Measurements from ENCODE around the gene PNPLA7.

The PNPLA7 gene

DNA sequence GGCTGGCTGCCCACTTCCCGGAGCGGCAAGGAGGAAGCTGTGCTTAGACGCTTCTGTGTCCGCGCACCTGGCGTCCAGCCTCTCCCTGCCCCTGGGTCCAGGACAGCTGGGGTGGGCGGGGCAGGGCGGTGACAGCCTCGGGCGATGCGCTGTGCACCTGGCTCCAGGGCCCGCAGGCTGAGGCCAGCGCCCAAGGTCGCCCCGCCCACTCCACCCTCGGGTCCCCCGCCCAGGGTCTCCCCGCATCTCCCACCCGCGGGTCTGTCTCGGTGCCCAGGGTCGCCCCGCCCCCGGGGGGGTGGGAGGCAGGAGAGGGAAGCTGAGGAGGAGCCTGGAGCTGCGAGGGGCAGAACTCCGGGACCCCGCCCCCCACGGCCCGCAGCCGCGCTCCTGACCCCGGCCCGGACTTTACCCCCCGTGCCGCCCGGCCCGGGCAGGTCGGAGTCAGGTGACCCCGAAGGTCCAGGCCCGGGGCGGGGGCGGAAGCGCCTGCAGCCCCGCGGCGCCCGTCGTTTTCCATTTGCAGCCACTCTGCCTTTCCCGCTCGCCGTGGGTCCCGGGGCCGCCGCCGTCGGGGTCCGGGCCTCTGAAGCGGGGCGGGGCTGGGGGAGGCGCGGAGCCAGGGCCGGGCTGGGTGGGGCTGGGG lies 108.8 kb downstream of the PNPLA7 start, which contains the start of gene ENTPD8 (continued):
- TF ChIP-seq, protein P1, sequence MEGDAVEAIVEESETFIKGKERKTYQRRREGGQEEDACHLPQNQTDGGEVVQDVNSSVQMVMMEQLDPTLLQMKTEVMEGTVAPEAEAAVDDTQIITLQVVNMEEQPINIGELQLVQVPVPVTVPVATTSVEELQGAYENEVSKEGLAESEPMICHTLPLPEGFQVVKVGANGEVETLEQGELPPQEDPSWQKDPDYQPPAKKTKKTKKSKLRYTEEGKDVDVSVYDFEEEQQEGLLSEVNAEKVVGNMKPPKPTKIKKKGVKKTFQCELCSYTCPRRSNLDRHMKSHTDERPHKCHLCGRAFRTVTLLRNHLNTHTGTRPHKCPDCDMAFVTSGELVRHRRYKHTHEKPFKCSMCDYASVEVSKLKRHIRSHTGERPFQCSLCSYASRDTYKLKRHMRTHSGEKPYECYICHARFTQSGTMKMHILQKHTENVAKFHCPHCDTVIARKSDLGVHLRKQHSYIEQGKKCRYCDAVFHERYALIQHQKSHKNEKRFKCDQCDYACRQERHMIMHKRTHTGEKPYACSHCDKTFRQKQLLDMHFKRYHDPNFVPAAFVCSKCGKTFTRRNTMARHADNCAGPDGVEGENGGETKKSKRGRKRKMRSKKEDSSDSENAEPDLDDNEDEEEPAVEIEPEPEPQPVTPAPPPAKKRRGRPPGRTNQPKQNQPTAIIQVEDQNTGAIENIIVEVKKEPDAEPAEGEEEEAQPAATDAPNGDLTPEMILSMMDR (tag by site-specific recombination; IDR thresholded peaks at IDR 0.05) = no peak
- TF ChIP-seq SETDB1 (IDR thresholded peaks at IDR 0.05; ENCODE audit: insufficient read length, low read length) = no peak

DNA sequence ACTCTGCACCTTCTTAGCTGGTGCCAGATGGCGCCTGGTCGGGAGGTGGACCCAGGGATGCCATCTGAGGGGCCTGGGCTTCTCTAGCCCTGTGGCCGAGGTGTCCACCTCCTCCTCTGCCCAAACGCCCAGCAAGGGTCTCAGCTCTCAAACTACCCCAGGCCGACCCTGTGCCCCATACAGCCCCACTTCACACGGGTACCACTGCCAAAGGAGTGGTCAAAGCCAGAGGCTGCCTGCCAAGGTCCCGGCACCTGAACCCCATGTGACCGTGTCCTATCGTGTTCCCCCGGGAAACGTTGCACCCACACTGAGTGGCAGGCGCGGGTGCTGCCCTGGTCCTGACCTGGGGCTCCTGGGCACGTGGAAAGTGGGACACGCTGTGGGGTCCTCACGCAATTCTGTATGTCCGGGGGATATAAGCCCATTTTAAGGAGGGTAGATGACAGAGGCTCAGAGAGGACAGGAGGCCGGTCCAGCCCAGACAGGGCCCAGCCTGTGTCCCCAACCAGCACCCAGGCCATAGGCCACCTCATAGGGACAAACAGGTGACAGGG lies 111.0 kb downstream of the PNPLA7 start:
- no peak overlapping the region for H3K4me3 ChIP-seq (ENCODE audit: low read depth, low read length)
- ChIA-PET POLR2A (no interaction called here), CTCF (no interaction called here)
- no peak overlapping the region for H3K27ac ChIP-seq (ENCODE audit: extremely low read depth, low read depth, low read length)
- no peaks in the 10 kb centered on the region for H3K4me1 ChIP-seq (ENCODE audit: control insufficient read depth, insufficient read depth, low read length)
- H3K36me3 ChIP-seq (ENCODE audit: control insufficient read depth in 2 of 2, insufficient read depth in 1 of 2, low read length in 2 of 2) = no peaks in the 10 kb centered on the region
- no peaks in the 10 kb centered on the region for H3K9me3 ChIP-seq (ENCODE audit: control insufficient read depth, insufficient read depth, low read depth, low read length)
- TF ChIP-seq GLI4 (tag by site-specific recombination; IDR thresholded peaks at IDR 0.05) (no peak), ZFP3 (tag by site-specific recombination; IDR thresholded peaks at IDR 0.05; ENCODE audit: low read depth) (no peak), HOXA7 (CRISPR knock-in tag; IDR thresholded peaks at IDR 0.05; ENCODE audit: borderline replicate concordance) (no peak), ZNF433 (tag by site-specific recombination; IDR thresholded peaks at IDR 0.05; ENCODE audit: low read depth) (no peak), ZNF560 (tag by site-specific recombination; IDR thresholded peaks at IDR 0.05; ENCODE audit: borderline replicate concordance) (no peak), ZNF214 (tag by site-specific recombination; IDR thresholded peaks at IDR 0.05; ENCODE audit: borderline replicate concordance) (no peak), ZNF324 (tag by site-specific recombination; IDR thresholded peaks at IDR 0.05) (no peak), ZNF248 (tag by site-specific recombination; IDR thresholded peaks at IDR 0.05) (no peak), ZNF274 (IDR thresholded peaks at IDR 0.05; ENCODE audit: low read length) (no peak), ZNF274 (tag by site-specific recombination; IDR thresholded peaks at IDR 0.05; ENCODE audit: borderline replicate concordance) (no peak), ZNF473 (tag by site-specific recombination; IDR thresholded peaks at IDR 0.05) (no peak), ZNF747 (tag by site-specific recombination; IDR thresholded peaks at IDR 0.05) (no peak), ZNF768 (tag by site-specific recombination; IDR thresholded peaks at IDR 0.05) (0 out of 2 replicates have a peak, but pooled peaks have one; percentile 12), ZNF114 (tag by site-specific recombination; IDR thresholded peaks at IDR 0.05) (no peak), ZNF266 (tag by site-specific recombination; IDR thresholded peaks at IDR 0.05; ENCODE audit: low read depth) (no peak), ZNF146 (tag by site-specific recombination; IDR thresholded peaks at IDR 0.05) (no peak), SALL2 (tag by site-specific recombination; IDR thresholded peaks at IDR 0.05; ENCODE audit: borderline replicate concordance) (no peak), ZFHX2 (tag by site-specific recombination; conservative IDR thresholded peaks at IDR 0.05) (no peak), ZNF561 (tag by site-specific recombination; IDR thresholded peaks at IDR 0.05; ENCODE audit: borderline replicate concordance) (no peak), ZNF48 (tag by site-specific recombination; IDR thresholded peaks at IDR 0.05) (no peak), BCL11A (tag by site-specific recombination; IDR thresholded peaks at IDR 0.05; ENCODE audit: low read depth) (peak; percentile 61), SP2 (tag by site-specific recombination; IDR thresholded peaks at IDR 0.05) (no peak), ZNF239 (tag by site-specific recombination; IDR thresholded peaks at IDR 0.05) (no peak), ZNF223 (tag by site-specific recombination; IDR thresholded peaks at IDR 0.05) (no peak), ZBTB48 (tag by site-specific recombination; IDR thresholded peaks at IDR 0.05) (no peak), ZBTB21 (tag by site-specific recombination; IDR thresholded peaks at IDR 0.05) (no peak)
- TF ChIP-seq, protein P1 (tag by site-specific recombination; IDR thresholded peaks at IDR 0.05) = no peak
- TF ChIP-seq, protein P2, sequence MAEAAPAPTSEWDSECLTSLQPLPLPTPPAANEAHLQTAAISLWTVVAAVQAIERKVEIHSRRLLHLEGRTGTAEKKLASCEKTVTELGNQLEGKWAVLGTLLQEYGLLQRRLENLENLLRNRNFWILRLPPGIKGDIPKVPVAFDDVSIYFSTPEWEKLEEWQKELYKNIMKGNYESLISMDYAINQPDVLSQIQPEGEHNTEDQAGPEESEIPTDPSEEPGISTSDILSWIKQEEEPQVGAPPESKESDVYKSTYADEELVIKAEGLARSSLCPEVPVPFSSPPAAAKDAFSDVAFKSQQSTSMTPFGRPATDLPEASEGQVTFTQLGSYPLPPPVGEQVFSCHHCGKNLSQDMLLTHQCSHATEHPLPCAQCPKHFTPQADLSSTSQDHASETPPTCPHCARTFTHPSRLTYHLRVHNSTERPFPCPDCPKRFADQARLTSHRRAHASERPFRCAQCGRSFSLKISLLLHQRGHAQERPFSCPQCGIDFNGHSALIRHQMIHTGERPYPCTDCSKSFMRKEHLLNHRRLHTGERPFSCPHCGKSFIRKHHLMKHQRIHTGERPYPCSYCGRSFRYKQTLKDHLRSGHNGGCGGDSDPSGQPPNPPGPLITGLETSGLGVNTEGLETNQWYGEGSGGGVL (tag by site-specific recombination; IDR thresholded peaks at IDR 0.05) = no peak
- TF ChIP-seq, protein P3, sequence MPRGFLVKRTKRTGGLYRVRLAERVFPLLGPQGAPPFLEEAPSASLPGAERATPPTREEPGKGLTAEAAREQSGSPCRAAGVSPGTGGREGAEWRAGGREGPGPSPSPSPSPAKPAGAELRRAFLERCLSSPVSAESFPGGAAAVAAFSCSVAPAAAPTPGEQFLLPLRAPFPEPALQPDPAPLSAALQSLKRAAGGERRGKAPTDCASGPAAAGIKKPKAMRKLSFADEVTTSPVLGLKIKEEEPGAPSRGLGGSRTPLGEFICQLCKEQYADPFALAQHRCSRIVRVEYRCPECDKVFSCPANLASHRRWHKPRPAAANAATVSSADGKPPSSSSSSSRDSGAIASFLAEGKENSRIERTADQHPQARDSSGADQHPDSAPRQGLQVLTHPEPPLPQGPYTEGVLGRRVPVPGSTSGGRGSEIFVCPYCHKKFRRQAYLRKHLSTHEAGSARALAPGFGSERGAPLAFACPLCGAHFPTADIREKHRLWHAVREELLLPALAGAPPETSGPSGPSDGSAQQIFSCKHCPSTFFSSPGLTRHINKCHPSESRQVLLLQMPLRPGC (tag by site-specific recombination; IDR thresholded peaks at IDR 0.05) = no peak

Measured in HEK293 (cell line).